AG20443 (cell line): ENCODE measurements around the gene ANO4.
"Not testable (repeated sequence)": the region's sequence is repeated elsewhere in the genome, so short reads cannot be mapped to it uniquely, and the experiment has no call there.

Source experiments
- DNase-seq: peaks from one replicate; pipeline ENCODE4 v3.0.0; 2012; ENCODE audit warnings: low spot score, mixed read lengths

The ANO4 gene

DNA sequence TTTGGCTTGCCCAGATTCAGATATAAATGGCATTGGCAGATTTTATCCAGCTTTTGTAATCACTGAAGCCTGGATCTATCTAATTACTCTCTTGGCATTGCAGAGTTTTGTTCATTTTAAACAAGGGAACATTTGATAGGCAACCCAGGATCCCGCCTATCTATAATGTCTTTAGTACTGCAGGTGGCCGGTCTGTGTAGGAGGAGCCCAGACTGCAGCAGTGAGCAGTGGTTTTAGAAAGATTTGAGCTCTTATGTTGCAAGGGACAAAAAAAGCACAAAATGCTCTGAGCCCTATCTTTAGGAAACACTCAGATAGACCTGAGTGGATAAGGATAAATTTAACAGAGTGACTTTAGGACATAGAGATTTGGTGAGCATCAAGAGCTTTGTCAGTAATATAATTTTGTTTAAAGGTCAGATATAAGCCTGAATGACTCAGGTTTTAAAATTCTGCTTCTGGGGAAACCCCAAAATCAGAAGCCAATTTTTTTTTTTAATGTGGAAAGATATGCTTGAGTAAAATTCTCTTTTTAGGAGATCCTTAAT, 250.0 kb downstream of the ANO4 start:
- DNase-seq, result no peak

DNA sequence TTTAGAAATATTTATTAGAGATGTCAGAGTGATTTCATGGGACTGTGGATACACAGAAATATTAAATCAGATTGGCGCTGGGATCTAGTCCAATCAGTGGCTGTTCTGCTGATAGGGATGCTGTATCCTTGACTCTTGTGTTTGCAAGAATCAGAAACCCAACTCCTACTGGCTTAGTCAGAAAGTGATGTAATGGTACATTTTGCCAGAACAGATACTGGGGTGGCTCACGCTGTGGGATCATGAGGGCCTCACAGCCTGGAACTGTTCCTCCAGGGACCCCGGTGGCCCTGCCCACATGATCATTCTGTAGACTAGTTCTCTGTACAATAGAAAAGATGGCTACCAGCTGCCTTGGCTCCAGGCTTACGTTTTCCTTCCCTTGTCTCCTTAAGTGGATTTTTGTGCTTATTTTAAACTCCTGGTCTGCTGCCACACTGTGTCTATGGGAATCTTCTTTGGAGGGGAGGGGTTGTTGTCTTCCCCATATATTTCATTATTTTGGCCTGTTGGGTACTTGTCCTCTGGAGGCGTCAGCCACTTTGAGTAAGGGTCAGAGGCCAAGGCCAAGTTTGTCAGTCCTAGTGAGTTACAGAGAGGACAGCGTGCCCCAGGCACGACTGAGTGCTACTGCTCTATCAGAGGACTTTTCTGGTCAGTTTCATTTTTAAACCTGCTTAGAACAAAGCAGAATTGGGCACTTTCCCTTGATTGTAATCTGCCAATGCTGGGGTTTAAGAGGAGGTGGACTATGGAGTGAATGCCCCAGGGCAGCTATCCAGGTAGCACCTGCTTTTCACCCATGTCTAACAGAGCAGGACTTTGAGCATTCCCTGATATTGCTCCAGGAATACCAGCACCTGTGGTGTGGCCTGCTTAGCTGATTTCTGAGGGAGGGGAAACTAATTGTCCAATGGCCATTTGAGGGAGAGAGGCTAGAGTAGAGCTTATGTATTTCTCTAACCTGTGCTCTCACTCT, 251.2 kb downstream of the ANO4 start:
- peak; percentile 19 for DNase-seq

DNA sequence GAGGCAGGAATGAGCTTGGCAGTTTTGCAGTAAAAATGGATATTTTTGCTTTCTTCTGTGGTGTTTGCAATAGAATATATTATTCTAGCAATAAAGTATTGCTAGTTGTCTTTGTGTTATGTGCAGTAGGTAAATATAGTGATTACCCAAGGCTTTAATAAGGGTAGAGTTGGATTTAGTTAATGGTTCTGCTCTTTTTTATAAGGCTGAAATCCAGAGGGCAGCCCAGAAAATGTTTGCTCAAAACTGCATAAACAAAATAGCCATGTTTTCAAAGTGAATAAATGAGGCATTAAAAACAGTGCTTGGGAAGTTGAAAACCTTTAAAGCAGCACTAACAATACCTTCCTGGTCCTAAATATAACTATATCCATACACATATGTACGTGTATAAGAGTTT, 253.1 kb downstream of the ANO4 start:
- DNase-seq, result no peak

DNA sequence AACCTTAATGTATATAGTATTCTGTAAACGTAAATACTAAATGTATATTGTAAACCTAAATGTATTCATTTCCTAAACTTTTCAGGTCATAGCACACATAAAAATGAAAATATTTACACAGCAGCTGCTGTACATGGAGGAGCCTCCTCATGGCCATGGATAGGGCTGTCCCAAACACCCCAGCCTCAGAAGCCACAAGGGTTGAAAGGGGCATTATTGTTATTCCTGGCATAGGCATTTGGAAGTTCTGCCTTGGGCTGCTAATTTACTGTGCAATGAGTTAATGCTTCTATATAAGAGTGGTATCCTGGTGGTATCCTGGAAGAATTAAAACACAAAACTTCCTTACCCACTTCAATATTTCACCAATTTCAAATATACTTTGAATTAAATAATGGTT, 256.1 kb downstream of the ANO4 start:
- DNase-seq, result no peak

DNA sequence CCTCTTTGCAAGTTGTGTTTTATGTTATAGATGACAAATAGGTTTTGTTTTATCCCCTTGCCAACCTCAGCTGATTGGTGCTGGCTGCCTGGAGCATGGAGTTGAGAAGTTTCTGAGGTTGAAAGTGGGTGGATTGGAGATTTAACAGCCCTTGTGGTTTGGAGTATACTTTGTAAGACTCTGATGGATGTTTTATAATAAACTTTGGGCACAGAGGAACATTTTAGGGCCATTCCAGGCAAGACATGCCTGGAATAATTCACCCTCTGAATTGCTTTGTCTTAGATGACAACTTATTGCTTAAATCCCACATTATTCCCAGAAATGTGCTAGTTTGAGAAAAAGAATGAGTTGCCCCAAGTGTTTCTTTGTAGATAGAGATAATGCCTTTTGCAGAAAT, 256.6 kb downstream of the ANO4 start:
- DNase-seq, result no peak

DNA sequence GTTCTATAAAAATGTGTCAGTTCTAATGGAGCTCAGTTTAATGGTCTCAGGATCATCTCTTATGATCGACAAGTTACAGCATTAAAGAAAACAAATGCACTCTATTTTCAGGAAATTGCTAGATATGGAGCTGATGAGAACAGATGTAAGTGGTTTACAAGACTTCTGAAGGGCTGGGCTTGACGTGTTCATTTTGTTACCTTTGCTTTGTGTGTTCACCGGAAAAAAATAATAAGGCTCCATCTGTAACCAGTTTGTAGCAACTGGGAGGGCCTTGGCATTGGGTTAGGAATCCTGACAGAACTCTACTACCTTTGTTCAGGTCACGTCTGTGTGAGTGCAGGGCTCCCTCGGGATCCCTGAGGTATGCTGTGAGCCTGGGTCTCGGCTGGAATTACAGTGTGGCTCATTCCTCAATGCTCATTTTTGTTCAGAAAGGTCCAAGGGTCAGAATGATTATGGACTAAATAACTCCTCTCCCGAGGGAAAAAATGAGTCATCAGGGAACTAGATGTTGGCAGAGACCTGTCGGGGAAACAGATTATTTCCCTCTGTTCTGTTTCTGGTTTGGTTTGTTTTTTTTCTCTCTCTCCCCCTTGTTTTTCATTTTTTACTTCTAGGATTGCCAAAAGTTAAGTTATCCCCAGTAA, 257.4 kb downstream of the ANO4 start:
- DNase-seq, result peak; percentile 69

DNA sequence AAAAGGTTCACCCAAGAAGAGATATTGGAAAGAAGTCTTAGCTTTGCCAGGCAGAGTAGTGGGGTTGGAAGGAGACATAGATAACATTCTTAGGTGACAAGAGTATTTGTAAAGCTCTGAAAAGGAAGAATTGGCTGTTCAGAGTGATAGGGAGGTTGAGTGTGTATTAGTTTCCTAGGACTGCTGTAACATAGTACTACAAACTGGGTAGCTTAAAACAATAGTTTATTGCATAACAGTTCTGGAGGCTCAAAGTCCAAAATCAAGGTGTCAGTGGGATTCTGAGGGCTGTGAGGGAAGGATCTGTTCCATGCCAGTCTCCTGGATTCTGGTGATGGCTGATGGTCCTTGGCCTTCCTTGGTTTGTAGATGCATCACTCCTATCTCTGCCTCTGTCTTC, 258.6 kb downstream of the ANO4 start:
- no peak for DNase-seq

DNA sequence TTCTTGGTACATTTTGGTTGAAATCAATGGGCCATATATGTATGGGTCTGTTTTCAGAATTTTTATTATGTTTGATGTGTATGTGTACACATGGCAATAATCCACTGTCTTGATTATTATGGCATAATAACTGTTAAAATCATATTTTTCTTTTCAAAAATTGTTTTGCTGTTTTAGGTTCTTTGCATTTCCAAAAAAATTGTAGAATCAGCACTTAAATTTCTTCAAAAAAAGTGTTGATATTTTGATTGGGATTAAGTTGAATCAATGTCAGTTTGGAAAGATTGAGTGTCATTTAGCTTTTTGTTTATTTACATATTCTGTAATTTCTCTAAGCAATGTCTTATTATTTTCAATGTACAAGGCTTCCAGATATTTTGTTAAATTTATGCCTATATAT, 261.4 kb downstream of the ANO4 start:
- DNase-seq, result no peak

DNA sequence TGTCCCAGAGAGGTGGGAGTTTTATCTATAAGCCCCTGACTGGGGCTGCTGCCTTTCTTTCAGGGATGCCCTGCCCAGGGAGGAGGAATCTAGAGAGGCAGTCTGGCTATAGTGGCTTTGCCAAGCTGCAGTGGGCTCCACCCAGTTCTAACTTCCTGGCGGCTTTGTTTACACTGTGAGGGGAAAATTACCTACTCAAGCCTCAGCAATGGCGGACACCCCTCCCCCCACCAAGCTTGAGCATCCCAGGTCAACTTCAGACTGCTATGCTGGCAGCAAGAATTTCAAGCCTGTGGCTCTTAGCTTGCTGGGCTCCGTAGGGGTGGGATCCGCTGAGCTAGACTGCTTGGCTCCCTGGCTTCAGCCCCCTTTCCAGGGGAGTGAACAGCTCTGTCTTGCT, 267.9 kb downstream of the ANO4 start:
- not testable (repeated sequence) for DNase-seq

DNA sequence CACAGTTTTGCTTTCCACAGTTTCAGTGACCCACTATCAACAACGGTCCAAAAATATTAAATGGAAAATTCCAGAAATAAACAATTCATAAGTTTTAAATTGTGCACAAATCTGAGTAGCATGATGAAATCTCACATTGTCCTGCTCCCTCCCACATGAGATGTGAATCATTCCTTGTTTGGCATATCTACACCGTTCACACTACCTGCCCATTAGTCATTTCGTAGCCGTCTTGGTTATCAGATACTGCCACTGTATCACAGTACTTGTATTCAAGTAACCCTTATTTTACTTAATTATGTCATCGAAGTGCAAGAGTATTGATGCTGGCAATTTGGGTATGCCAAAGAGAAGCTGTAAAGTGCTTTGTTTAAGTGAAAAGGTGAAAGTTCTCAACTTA, 270.1 kb downstream of the ANO4 start:
- no peak for DNase-seq

DNA sequence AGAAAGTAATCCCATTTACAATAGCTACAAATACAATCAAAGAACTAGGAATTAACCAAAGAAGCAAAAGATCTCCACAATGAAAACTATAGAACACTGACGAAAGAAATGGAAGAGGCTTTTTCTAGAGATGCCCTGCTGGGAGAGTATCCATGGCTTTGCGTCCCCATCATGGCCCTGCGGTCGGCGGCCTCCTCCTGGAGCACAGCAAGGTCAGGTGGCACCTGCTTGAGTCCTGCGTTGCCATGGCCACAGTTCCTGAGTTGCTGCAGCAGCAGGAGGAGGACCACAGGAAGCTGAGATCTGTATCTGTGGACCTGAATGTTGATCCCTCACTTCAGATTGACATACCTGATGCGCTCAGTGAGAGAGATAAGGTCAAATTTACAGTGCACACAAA, 271.9 kb downstream of the ANO4 start:
- DNase-seq, result no peak

DNA sequence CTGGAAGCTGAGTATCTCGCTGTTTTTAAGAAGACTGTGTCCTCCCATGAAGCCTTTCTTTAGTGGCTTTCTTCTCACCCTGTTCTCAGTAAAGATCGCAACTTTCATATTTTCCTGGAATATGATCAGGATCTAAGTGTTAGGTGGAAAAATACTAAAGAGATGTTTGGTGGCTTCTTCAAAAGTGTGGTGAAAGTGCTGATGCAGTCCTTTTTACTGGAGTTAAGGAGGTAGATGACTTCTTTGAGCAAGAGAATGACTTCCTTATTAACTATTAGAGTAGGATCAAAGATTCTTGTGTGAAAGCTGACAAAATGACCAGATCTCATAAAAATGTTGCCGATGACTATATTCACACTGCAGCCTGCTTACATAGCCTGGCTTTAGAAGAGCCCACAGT, 273.8 kb downstream of the ANO4 start:
- no peak for DNase-seq

DNA sequence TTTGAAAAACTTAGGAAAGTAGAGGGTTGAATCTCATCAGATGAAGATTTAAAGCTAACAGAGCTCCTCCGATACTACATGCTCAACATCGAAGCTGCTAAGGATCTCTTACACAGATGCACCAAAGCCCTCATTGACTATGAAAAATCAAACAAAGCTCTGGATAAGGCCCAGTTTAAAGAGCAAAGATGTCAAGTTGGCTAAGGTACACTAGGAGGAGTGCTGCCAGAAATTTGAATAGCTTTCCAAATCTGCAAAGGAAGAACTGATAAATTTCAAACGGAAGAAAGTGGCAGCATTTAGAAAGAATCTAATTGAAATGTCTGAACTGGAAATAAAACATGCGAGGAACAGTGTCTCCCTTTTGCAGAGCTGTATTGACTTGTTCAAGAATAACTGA, 274.3 kb downstream of the ANO4 start:
- no peak for DNase-seq

DNA sequence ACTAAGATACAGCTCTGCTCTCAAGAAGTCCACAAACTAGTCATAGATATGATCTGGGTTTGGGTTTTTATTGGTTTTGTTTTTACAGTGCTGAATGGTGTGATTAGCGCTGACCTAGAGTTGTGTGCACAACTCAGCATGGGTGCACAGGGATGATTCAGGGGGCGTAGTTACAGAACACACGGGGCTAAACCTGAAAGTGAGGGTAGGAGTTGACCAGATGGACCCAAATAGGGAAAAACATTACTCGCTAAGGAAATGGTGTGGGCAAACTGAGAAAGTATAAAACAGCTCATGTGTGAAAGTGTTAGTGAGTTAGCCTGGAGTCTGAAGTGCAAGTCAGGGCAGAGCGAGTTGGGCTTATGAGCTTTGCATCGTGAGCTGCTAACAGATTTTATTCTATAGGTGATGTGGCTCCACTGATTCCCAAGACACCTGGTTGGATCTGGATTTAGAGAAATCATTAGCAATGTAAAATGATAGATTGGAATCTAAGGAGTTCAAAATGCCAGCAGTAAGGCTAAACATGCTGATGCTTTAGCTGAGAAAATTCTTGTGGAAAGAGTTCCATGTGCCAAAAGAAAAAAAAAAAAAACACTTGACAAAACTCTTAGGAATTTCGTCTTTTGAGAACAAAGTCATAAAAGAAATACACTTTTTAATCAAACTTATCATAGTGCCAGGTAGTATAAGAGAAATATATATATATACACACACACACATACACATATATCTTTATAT, 280.5 kb downstream of the ANO4 start:
- peak; percentile 17 for DNase-seq

DNA sequence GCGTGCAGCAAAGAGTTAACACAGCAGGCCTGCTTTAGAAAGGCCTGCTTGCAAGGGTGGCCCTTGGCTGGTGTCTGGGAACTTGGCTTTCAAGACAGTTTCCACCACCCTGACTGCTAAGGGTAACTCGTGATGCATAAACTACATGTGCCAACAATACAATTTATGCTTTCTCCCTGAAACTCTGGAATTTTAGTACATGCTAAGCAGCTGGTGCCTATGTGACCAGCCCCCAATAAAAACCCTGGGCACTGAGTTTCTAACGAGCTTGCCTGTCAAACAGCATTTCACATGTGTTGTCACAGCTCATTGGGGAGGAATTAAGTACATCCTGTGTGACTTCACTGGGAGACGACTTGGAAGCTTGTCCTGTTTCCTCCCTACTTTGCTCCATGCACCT, 282.3 kb downstream of the ANO4 start:
- peak; percentile 17 for DNase-seq

DNA sequence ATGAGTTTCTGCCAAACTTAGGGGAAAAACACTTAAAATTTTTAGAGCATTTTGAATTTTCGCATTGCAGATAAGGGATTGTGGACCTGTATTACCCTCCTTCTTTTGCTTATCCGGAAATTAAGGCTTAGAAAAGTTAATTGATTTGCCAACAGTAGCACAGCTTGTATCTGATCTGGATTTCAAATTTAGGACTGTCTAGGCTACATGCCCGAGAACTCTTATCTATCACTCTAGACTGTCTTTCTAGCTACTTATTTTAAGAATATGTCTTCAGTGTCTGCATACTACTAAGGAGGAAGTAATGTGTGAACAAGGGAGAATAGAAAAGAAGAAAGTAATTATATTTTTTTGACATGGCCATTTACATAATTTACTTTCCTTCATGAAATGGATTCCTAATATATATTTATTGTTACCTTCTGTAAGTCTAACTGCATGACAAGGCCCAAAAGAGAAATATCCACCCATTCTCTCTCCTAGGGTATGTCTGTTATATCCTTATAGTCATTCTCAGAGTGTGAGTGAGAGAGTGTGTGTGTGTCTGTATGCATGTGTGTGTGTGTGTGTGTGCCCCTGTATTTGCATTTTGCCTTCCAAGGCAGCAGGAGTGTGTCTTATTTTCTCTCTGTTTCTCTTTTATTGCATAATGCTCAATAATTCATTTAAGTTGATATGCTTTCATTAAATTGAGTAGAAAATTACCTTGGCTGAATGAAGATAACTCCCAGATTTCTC, 283.4 kb downstream of the ANO4 start:
- no peak for DNase-seq

DNA sequence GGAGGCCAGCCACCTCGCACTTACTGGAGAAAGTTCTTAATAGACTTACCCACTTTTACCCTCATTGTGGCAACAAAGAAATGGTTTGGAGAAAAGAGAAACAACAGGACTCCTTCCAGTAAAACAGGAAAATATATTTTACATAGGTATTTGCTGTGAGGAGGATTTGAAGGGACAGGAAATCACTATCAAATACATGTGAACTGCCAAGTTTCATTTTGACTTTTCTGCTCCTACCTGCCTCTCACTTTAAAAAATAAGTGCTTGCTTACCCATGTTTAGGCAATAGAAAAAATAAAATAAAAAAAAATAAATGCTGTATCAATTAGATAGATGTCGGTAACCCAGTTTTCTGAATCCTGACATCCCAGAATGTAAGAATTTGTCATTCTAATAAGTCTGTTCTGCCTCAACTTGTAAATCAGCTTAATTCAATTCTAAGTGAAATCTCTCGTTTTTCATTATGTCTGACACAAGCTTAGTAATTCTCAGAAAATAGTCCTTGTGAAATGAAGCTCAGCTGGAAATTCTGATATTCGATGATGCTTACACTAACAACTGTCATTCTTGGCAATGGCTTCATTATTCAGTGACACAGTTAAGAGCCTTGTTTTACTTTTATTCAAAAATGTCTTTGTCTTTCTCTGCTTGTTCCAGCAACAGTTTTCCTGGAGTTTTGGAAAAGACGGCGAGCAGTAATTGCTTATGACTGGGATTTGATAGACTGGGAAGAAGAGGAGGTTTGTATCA, 284.1 kb downstream of the ANO4 start:
- no peak for DNase-seq

DNA sequence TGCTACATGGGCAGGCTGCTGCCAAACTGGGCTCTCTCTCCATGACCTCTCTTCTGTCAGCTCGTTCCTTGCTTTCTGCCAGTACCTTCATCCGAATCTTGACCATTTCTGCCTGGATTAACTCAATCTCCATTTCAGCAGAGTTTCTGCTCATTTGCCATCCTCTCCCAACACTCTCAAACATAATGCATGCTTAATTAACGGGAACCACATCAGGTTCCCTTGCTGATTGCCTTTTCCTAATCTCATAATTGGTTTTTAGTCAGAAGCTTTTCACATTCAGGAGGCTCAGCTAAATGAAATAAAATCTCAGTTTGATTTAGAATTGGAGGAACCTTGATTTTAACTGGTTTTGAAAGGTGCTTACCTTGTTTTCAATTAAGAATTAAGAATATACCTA, 288.1 kb downstream of the ANO4 start:
- no peak for DNase-seq

DNA sequence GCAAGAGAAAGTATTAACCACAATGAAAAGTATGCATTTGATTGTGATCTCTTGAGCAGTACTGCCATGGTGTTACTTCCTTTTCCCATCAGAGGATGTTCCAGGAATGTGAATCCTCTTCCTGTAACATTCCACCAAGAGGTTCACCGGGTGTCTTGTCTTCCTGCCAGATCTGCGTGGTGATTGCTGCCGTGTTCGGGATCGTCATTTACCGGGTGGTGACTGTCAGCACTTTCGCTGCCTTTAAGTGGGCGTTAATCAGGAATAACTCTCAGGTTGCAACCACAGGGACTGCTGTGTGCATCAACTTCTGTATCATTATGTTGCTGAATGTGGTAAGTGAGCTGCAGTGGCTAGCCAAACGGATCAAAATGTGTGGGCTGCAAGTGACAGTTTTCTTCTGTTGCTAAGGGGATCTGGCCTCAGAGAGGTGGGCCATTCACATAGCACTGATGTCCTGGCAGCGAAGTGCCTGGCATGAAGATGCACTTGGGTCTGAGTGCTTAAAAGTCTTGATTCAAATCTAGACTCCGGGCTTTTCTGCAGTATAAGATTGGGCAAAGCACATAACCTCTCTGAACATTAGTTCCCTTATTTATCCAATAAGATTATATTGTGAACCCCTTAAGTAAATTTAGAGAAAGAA, 292.0 kb downstream of the ANO4 start:
- peak; percentile 32 for DNase-seq

DNA sequence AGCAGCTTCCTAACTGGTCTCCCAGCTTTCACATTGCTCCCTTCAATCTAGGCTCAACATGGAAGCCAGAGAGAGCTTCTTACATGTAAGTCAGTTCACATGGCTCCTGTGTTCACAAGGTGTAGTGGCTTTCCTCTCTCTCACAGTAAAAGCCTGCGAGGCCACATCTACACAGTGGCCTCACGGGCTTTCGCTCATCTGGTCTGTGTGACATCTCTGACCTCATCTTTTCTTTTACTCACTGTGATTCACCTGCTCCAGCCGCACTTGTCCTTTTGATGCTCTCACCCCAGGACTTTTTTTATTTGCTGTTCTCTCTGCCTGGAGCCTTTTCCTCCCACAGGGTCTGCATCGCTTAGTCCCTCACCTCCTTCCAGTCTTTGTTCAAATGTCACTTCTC, 293.3 kb downstream of the ANO4 start:
- DNase-seq, result no peak

DNA sequence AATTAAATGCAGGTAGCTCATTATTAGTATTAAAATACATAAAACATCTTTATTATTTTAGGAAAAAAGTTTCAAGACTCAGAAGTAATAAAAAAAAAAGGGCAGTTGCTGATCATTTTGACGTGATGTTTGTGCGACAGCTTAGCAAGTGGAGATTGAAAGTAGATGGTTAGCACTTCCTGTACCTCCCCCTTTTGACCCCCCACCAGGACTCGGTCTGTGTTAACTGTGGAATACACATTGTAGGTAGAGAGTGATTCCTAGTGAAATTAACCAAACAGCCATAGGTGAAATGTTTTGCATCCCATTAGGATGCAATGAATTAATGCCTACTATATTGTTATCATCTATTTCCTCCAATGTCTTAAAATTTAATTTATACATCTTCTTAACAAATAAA, 294.7 kb downstream of the ANO4 start:
- no peak for DNase-seq
